H1 (cell line): Measurements from ENCODE around the gene CLCA4. TPM values are rescaled to one million over a fixed set of nuclear protein-coding genes. Genes with fewer than 3 reads are reported as not detected.

Experiments used
- CTCF ChIA-PET: fragments of 300-600 bp; sonication (Branson Sonifier 250); formaldehyde crosslinking; loops from one replicate; lab custom pipeline; 2021; ENCODE audit not compliant: partially characterized antibody; lab: Charles Lee
- POLR2A ChIA-PET: fragments of 300-600 bp; sonication (Branson Sonifier 250); formaldehyde crosslinking; loops from one replicate; lab custom pipeline; 2021; ENCODE audit warnings: inconsistent platforms; ENCODE audit not compliant: partially characterized antibody; lab: Charles Lee
- DNase-seq, 2 experiments: peaks; one replicate each; pipeline versions ENCODE4 v3.0.0 to v3.0.0-alpha.2; 2010 to 2022; ENCODE audit warnings: low spot score in 2 of 2, low read depth in 1 of 2, mixed read lengths in 1 of 2
- FAIRE-seq: peaks from 2 replicates; lab custom pipeline; 2011; peaks lifted over from hg19 to GRCh38; lab: Jason Lieb, UNC
- H2AFZ ChIP-seq: 2 replicates; pipeline ENCODE4 v1.8.1; 2012; ENCODE audit warnings: low read length, inconsistent platforms
- H2AK5ac ChIP-seq: 2 replicates; pipeline ENCODE4 v1.6.1; 2013; ENCODE audit warnings: low read depth, low read length
- H2BK120ac ChIP-seq: replicated peaks from 2 replicates; pipeline ENCODE3; 2013; ENCODE audit warnings: low read depth, low read length, inconsistent platforms
- H2BK12ac ChIP-seq: 2 replicates; pipeline ENCODE4 v1.6.1; 2013; ENCODE audit warnings: low read depth, low read length
- H2BK15ac ChIP-seq: 2 replicates; pipeline ENCODE4 v1.6.1; 2013; ENCODE audit warnings: low read length
- H2BK20ac ChIP-seq: 2 replicates; pipeline ENCODE4 v1.6.1; 2013; ENCODE audit warnings: low read length
- H2BK5ac ChIP-seq: 2 replicates; pipeline ENCODE4 v1.6.1; 2013; ENCODE audit warnings: low read depth, low read length
- H3K14ac ChIP-seq: 2 replicates; pipeline ENCODE4 v1.6.1; 2013; ENCODE audit warnings: inconsistent platforms; ENCODE audit not compliant: insufficient read length
- H3K18ac ChIP-seq: 2 replicates; pipeline ENCODE4 v1.6.1; 2013; ENCODE audit warnings: low read length; ENCODE audit errors: extremely low read depth
- H3K23ac ChIP-seq: 2 replicates; pipeline ENCODE4 v1.6.1; 2013; ENCODE audit warnings: inconsistent platforms; ENCODE audit not compliant: insufficient read length
- H3K23me2 ChIP-seq: 2 replicates; pipeline ENCODE4 v1.6.1; 2013; ENCODE audit warnings: low read depth, low read length
- H3K27ac ChIP-seq: 2 replicates; pipeline ENCODE4 v1.6.1; 2011; ENCODE audit warnings: low read depth, low read length, inconsistent platforms
- H3K27me3 ChIP-seq, 4 experiments: replicated peaks in 1 of 4; 1 replicate in 1 of 4; 2 replicates in 3 of 4; pipeline versions ENCODE4 v1.6.1 to v1.8.1; 2011 to 2013; ENCODE audit warnings: low read length in 3 of 4, mild to moderate bottlenecking in 3 of 4, inconsistent platforms in 2 of 4, mixed read lengths in 2 of 4, moderate library complexity in 1 of 4; ENCODE audit not compliant: control insufficient read depth in 3 of 4, insufficient read depth in 3 of 4; ENCODE audit errors: extremely low read depth in 1 of 4
- H3K36me3 ChIP-seq, 4 experiments: 2 replicates each; pipeline versions ENCODE4 v1.6.1 to v1.8.1; 2011 to 2013; ENCODE audit warnings: mild to moderate bottlenecking in 4 of 4, low read length in 3 of 4, moderate library complexity in 2 of 4, control low read depth in 1 of 4, inconsistent platforms in 1 of 4; ENCODE audit not compliant: insufficient read depth in 4 of 4, control insufficient read depth in 2 of 4
- H3K4ac ChIP-seq: replicated peaks from 2 replicates; pipeline ENCODE3; 2013; ENCODE audit warnings: low read length, low read depth, mixed read lengths, inconsistent platforms; ENCODE audit not compliant: insufficient read length
- H3K4me1 ChIP-seq, 4 experiments: replicated peaks in 1 of 4; 1 replicate in 1 of 4; 2 replicates in 3 of 4; pipeline versions ENCODE4 v1.6.1 to v1.8.1; 2011 to 2013; ENCODE audit warnings: low read length in 3 of 4, inconsistent platforms in 2 of 4, mixed read lengths in 1 of 4; ENCODE audit not compliant: insufficient read depth in 4 of 4, control insufficient read depth in 3 of 4
- H3K4me2 ChIP-seq, 2 experiments: 2 replicates each; pipeline versions ENCODE4 v1.6.1 to v1.8.1; 2011 to 2013; ENCODE audit warnings: low read depth in 2 of 2, low read length in 2 of 2, control low read depth in 1 of 2, inconsistent platforms in 1 of 2, mild to moderate bottlenecking in 1 of 2; ENCODE audit not compliant: insufficient read depth in 1 of 2
- H3K4me3 ChIP-seq, 4 experiments: fragments of 200-600, 300-600 bp in 1 of 4; sonication (generic), shearing (Covaris generic), sonication (Bioruptor Twin) in 1 of 4; 2 replicates each; pipeline versions ENCODE4 v1.5.1 to v1.8.1; 2011 to 2016; ENCODE audit warnings: low read length in 4 of 4, low read depth in 3 of 4, control low read depth in 2 of 4, inconsistent platforms in 2 of 4, mild to moderate bottlenecking in 2 of 4, mixed read lengths in 1 of 4, moderate library complexity in 1 of 4; ENCODE audit not compliant: insufficient read depth in 2 of 4; ENCODE audit errors: extremely low read depth in 1 of 4
- H3K56ac ChIP-seq: replicated peaks from 2 replicates; pipeline ENCODE3; 2013; ENCODE audit warnings: low read depth, mild to moderate bottlenecking, mixed read lengths, low read length, inconsistent platforms; ENCODE audit not compliant: insufficient read length
- H3K79me1 ChIP-seq: 2 replicates; pipeline ENCODE4 v1.6.1; 2013; ENCODE audit warnings: low read depth, low read length, control low read depth
- H3K79me2 ChIP-seq, 2 experiments: 2 replicates each; pipeline versions ENCODE4 v1.6.1 to v1.8.1; 2012 to 2013; ENCODE audit warnings: low read length in 2 of 2, mild to moderate bottlenecking in 2 of 2, inconsistent platforms in 1 of 2; ENCODE audit not compliant: insufficient read depth in 2 of 2, control insufficient read depth in 1 of 2
- H3K9ac ChIP-seq, 4 experiments: replicated peaks in 1 of 4; 1 replicate in 1 of 4; 2 replicates in 3 of 4; pipeline versions ENCODE4 v1.6.1 to v1.8.1; 2011 to 2013; ENCODE audit warnings: low read depth in 3 of 4, low read length in 3 of 4, control low read depth in 2 of 4, mild to moderate bottlenecking in 2 of 4, moderate library complexity in 2 of 4, inconsistent platforms in 1 of 4; ENCODE audit errors: extremely low read depth in 1 of 4
- H3K9me3 ChIP-seq, 2 experiments: 2 replicates each; pipeline versions ENCODE4 v1.6.1 to v1.8.1; 2012 to 2013; ENCODE audit warnings: mild to moderate bottlenecking in 2 of 2, moderate library complexity in 2 of 2, control low read depth in 1 of 2, inconsistent platforms in 1 of 2, low read depth in 1 of 2, low read length in 1 of 2, mixed read lengths in 1 of 2; ENCODE audit not compliant: insufficient read depth in 2 of 2
- H4K20me1 ChIP-seq, 2 experiments: replicated peaks in 1 of 2; 2 replicates each; pipeline versions ENCODE3 to v1.8.1; 2011 to 2013; ENCODE audit warnings: inconsistent platforms in 2 of 2, low read length in 2 of 2, mild to moderate bottlenecking in 1 of 2; ENCODE audit not compliant: insufficient read depth in 2 of 2, control insufficient read depth in 1 of 2
- H4K5ac ChIP-seq: 2 replicates; pipeline ENCODE4 v1.6.1; 2013; ENCODE audit warnings: low read length, low read depth, mixed read lengths, inconsistent platforms; ENCODE audit not compliant: insufficient read length
- H4K8ac ChIP-seq: 2 replicates; pipeline ENCODE4 v1.8.0; 2013; ENCODE audit warnings: mild to moderate bottlenecking, moderate library complexity, low read length, inconsistent platforms; ENCODE audit not compliant: insufficient read depth; ENCODE audit errors: extremely low read depth
- H4K91ac ChIP-seq: replicated peaks from 2 replicates; pipeline ENCODE3; 2013; ENCODE audit warnings: low read length, mixed read lengths, inconsistent platforms; ENCODE audit not compliant: insufficient read length
- BACH1 ChIP-seq: IDR thresholded peaks from 2 replicates; pipeline ENCODE4 v1.6.1; 2012; ENCODE audit warnings: low read length, improper control_type of control experiment
- BCL11A ChIP-seq, 2 experiments: IDR thresholded peaks; one replicate each; pipeline ENCODE4 v1.6.1; 2011; ENCODE audit warnings: low read depth in 2 of 2, low read length in 2 of 2, mild to moderate bottlenecking in 2 of 2
- CHD1 ChIP-seq: IDR thresholded peaks from 2 replicates; pipeline ENCODE4 v1.6.1; 2012; ENCODE audit warnings: low read depth, low read length, improper control_type of control experiment
- EP300 ChIP-seq, 2 experiments: IDR thresholded peaks; 1 replicate in 1 of 2; 2 replicates in 1 of 2; pipeline ENCODE4 v1.6.1; 2011 to 2012; ENCODE audit warnings: low read depth in 2 of 2, low read length in 2 of 2, mild to moderate bottlenecking in 2 of 2, borderline replicate concordance in 1 of 2, inconsistent platforms in 1 of 2, moderate library complexity in 1 of 2
- EZH2 ChIP-seq: fragments of 200-600 bp; sonication (generic); IDR thresholded peaks from 2 replicates; pipeline ENCODE4 v1.7.1; 2012; ENCODE audit warnings: low read depth, mild to moderate bottlenecking, moderate library complexity, low read length, inconsistent platforms; ENCODE audit not compliant: severe bottlenecking
- NANOG ChIP-seq: IDR thresholded peaks from 2 replicates; pipeline ENCODE4 v1.6.1; 2011; ENCODE audit warnings: low read length, low read depth, mild to moderate bottlenecking, inconsistent platforms; ENCODE audit not compliant: insufficient read depth, poor library complexity, severe bottlenecking
- POLR2A ChIP-seq, 2 experiments: IDR thresholded peaks; 1 replicate in 1 of 2; 2 replicates in 1 of 2; pipeline ENCODE4 v1.6.1; 2011; ENCODE audit warnings: low read depth in 2 of 2, low read length in 2 of 2, mild to moderate bottlenecking in 2 of 2; ENCODE audit errors: control extremely low read depth in 1 of 2
- RNF2 ChIP-seq: fragments of 200-900, 300-1000 bp; sonication (generic); IDR thresholded peaks from 2 replicates; pipeline ENCODE4 v1.7.1; 2016; ENCODE audit warnings: borderline replicate concordance, low read depth, mild to moderate bottlenecking, antibody characterized with exemption, low read length; ENCODE audit not compliant: poor library complexity, severe bottlenecking; ENCODE audit errors: missing control alignments
- SAP30 ChIP-seq: fragments of 300-600 bp; sonication (generic); IDR thresholded peaks from 2 replicates; pipeline ENCODE4 v1.7.1; 2012; ENCODE audit warnings: low read length, moderate library complexity, mild to moderate bottlenecking, inconsistent platforms; ENCODE audit not compliant: insufficient read depth, insufficient replicate concordance
- TEAD4 ChIP-seq: IDR thresholded peaks from 2 replicates; pipeline ENCODE4 v1.6.1; 2012; ENCODE audit warnings: low read depth, low read length, inconsistent platforms, mixed read lengths
- YY1 ChIP-seq: IDR thresholded peaks from 2 replicates; pipeline ENCODE4 v1.6.1; 2011; ENCODE audit warnings: low read depth, mild to moderate bottlenecking, low read length
- ZNF274 ChIP-seq: IDR thresholded peaks from 2 replicates; pipeline ENCODE4 v1.7.0; 2012; ENCODE audit warnings: low read length, borderline replicate concordance; ENCODE audit errors: extremely low read depth
- WGBS, 2 experiments: shearing (Covaris generic) in 1 of 2; methylation state at CpG; one replicate each; pipeline versions ENCODE4 v1.1.6 to v1.1.7; 2013 to 2015; ENCODE audit warnings: low lambda C conversion rate in 2 of 2, mixed read lengths in 2 of 2, inconsistent platforms in 1 of 2, low coverage in 1 of 2, missing lambda C conversion rate in 1 of 2; ENCODE audit not compliant: insufficient replicate concordance in 2 of 2, insufficient coverage in 1 of 2, insufficient read length in 1 of 2; ENCODE audit errors: extremely low coverage in 1 of 2, missing lambda C conversion rate in 1 of 2; 5-methylcytosine and 5-hydroxymethylcytosine counted together
- polyA plus RNA-seq, 7 experiments: library from polyadenylated mRNA; depleted of rRNA in 3 of 7; stranded (reverse) in 5 of 7; unstranded in 2 of 7; fragments of >200 nt in 5 of 7; fragments of 200-250 nt in 2 of 7; gene quantifications; 1 replicate in 5 of 7; 2 replicates in 1 of 7; 4 replicates in 1 of 7; pipeline versions ENCODE4 v1.2.1 to v1.2.3, GENCODE V29; 2011 to 2013; ENCODE audit warnings: missing spikeins in 2 of 7, mixed read lengths in 2 of 7
- total RNA-seq: library from RNA; stranded (reverse); fragmentation: NEBNext Ultra II Directional; extraction: Animal tissue kit (Norgen Biotek cat#: 25700); gene quantifications from 2 replicates; pipeline ENCODE4 v1.2.1, GENCODE V29; 2021

Gene CLCA4
- total and polyA plus RNA-seq, 2 of the 8 experiments (the other 6 are each of a cell fraction or from before 2014, with no cell fraction given), result not detected

DNA sequence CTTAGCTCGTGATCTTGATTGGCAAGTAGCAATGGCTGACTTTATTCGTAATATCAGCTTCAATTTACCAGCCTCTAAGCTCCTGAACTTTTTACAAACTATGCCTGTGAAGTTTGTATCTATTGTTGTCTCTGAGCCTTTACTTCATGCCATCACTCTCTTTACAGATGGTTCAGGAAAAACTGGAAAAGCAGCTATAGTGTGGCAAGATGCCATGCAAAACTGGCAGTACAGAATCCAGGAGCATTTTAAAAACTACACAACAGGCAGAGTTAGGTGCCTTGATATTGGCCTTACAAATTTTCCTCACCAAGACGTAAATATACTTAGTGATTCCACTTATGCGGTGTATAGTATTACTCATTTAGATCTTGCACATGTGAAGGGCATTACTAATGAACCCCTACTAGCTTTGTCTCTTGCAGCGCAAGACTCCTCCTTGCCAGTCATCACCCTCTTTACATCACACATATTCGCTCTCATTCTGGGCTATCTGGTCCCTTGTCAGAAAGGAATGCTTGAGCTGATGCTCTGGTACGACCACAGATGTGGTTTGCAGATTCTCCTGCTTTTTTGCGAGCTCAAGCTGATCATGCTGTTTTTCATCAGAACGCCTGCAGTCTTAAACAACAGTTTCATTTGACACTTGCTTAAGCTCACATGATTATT, 41.8 kb upstream of the CLCA4 start:
- WGBS, 2 experiments, result 92% methylated on average over 9 of the region's 9 CpGs; no CpG with 5 or more reads in 1 of the 2 experiments
- H2AFZ ChIP-seq, result no peak overlapping the region
- H3K79me1 ChIP-seq, result no peaks in the 10 kb centered on the region
- no peak overlapping the region for H2AK5ac ChIP-seq
- DNase-seq (no peak), FAIRE-seq (no peak)
- H2BK20ac ChIP-seq, result no peak overlapping the region
- no peak overlapping the region for H3K4ac ChIP-seq
- no peak overlapping the region for H2BK5ac ChIP-seq
- ChIA-PET POLR2A (interaction anchor here (1.6 to 1.8 kb wide), 2 partner anchors 109 to 200 kb away, joined by 4 to 8 read pairs; partner anchors contain the start of genes ODF2L and SH3GLB1), CTCF (interaction anchor here (0.7 to 8.1 kb wide), 23 partner anchors 8 to 1734 kb away, joined by 3 to 79 read pairs (median 4); partner anchors contain the start of genes CLCA2 and SH3GLB1)
- no peak overlapping the region; the same call in 1 of the 2 replicates for H2BK15ac ChIP-seq
- no peak overlapping the region; a peak in 1 of 4 replicates for H3K4me2 ChIP-seq
- no peak overlapping the region for H3K18ac ChIP-seq
- H4K8ac ChIP-seq, result no peak overlapping the region
- H3K79me2 ChIP-seq, result no peaks in the 10 kb centered on the region
- peaks cover 13 to 21% (median 15%) of the 10 kb centered on the region in 4 experiments for H3K4me1 ChIP-seq
- peaks cover 0 to 4% of the 10 kb centered on the region in 2 experiments; a peak in 1 of 4 replicates for H3K9me3 ChIP-seq
- no peak overlapping the region for H3K4me3 ChIP-seq
- H3K23me2 ChIP-seq, result no peaks in the 10 kb centered on the region
- no peak overlapping the region; a peak in 1 of 7 replicates for H3K9ac ChIP-seq
- no peaks in the 10 kb centered on the region; a peak in 1 of 7 replicates for H3K27me3 ChIP-seq
- H2BK120ac ChIP-seq, result no peak overlapping the region
- no peak overlapping the region for H3K56ac ChIP-seq
- no peak overlapping the region for H3K14ac ChIP-seq
- H4K20me1 ChIP-seq, result no peaks in the 10 kb centered on the region
- H3K23ac ChIP-seq, result no peak overlapping the region
- H2BK12ac ChIP-seq, result no peak overlapping the region; the same call in 1 of the 2 replicates
- H3K27ac ChIP-seq, result no peak overlapping the region
- H3K36me3 ChIP-seq, result no peaks in the 10 kb centered on the region
- no peak overlapping the region for H4K5ac ChIP-seq
- H4K91ac ChIP-seq, result no peak overlapping the region
- no peak for TF ChIP-seq RNF2
- TF ChIP-seq SAP30, result no peak
- TF ChIP-seq YY1, result no peak
- no peak for TF ChIP-seq NANOG
- TF ChIP-seq EZH2, result no peak
- no peak for TF ChIP-seq EP300 (IDR thresholded peaks at IDR 0.05; ENCODE audit: borderline replicate concordance in 1 of 2, low read depth in 2 of 2, low read length in 2 of 2)
- TF ChIP-seq BCL11A (IDR thresholded peaks at IDR 0.05; ENCODE audit: low read depth in 2 of 2, low read length in 2 of 2), result no peak
- no peak for TF ChIP-seq BACH1
- TF ChIP-seq ZNF274, result no peak
- TF ChIP-seq TEAD4, result no peak
- no peak for TF ChIP-seq POLR2A (IDR thresholded peaks at IDR 0.05; ENCODE audit: control extremely low read depth in 1 of 2, low read depth in 2 of 2, low read length in 2 of 2)
- TF ChIP-seq CHD1, result no peak
